ENCODE results near the gene CAMK1G. TPM values are rescaled to one million over a fixed set of nuclear protein-coding genes. Genes with fewer than 3 reads are reported as not detected.

The CAMK1G gene
- total RNA-seq, 2 experiments from 2014 or later = not detected

DNA sequence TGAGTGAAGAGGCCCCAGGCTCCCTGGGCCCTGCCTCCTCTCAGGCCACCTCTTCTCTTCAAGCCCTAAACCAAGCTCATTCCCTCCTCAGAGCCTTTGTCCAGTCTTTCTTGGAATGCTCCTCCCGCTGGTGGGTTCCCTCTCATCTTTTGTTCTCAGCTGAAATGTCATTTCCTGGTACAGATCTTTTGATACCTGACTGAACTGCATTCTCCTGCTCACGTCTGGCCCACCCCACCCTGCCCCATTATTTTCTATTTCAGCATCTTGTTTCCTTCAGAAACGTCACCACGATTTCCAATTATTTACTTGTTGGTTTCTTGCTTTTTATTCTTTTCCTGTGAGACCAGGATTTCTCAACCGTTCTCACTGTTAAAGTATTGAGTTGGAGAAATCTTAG, 52.3 kb downstream of the CAMK1G start:
- TF ChIP-seq, protein P1, sequence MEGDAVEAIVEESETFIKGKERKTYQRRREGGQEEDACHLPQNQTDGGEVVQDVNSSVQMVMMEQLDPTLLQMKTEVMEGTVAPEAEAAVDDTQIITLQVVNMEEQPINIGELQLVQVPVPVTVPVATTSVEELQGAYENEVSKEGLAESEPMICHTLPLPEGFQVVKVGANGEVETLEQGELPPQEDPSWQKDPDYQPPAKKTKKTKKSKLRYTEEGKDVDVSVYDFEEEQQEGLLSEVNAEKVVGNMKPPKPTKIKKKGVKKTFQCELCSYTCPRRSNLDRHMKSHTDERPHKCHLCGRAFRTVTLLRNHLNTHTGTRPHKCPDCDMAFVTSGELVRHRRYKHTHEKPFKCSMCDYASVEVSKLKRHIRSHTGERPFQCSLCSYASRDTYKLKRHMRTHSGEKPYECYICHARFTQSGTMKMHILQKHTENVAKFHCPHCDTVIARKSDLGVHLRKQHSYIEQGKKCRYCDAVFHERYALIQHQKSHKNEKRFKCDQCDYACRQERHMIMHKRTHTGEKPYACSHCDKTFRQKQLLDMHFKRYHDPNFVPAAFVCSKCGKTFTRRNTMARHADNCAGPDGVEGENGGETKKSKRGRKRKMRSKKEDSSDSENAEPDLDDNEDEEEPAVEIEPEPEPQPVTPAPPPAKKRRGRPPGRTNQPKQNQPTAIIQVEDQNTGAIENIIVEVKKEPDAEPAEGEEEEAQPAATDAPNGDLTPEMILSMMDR (IDR thresholded peaks at IDR 0.05) = no peak
- ChIA-PET POLR2A (no interaction called here), CTCF (interaction anchor here (0.8 to 2.3 kb wide), 4 partner anchors 9 to 112 kb away, joined by 3 to 9 read pairs (median 4); no protein-coding TSS in a partner anchor)
- intact Hi-C loops (cut with micrococcal nuclease) = no loop called here
- Mint-ChIP-seq H3K9me3 (no peaks in the 10 kb centered on the region), H3K36me3 (ENCODE audit: low read depth) (no peaks in the 10 kb centered on the region), H3K4me1 (ENCODE audit: low read depth) (no peaks in the 10 kb centered on the region), H3K4me3 (no peak overlapping the region), H3K27ac (no peak overlapping the region), H3K27me3 (no peaks in the 10 kb centered on the region)
- DNase-seq (no peak), ATAC-seq (no peak)

DNA sequence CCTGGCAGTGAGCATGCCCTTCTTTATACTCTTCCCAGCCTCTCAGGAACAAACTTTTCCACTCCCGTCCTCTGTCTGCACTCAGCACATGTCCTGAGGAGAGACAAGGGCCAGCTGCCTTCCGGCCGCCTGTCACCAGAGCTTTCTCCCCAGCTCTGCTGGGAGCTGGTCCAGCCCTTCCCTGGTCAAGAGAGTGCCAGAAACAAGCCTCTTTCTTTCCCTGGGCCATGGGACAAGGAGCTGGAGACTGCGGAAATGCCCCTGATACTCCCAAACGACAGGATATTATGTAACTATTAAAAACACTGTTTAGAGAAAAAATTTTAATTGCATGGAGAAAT, 58.3 kb downstream of the CAMK1G start:
- ChIA-PET CTCF (interaction anchor here (0.9 to 2.2 kb wide), 5 partner anchors 10 to 72 kb away, joined by 3 to 6 read pairs (median 4); no protein-coding TSS in a partner anchor), POLR2A (interaction anchor here (0.6 kb wide), 1 partner anchor 43 kb away, joined by 3 read pairs; no protein-coding TSS in a partner anchor)
- Mint-ChIP-seq H3K9me3 (no peaks in the 10 kb centered on the region), H3K27me3 (no peaks in the 10 kb centered on the region), H3K27ac (no peak overlapping the region), H3K4me3 (no peak overlapping the region), H3K36me3 (ENCODE audit: low read depth) (no peaks in the 10 kb centered on the region), H3K4me1 (ENCODE audit: low read depth) (no peaks in the 10 kb centered on the region)
- intact Hi-C loops (cut with micrococcal nuclease) = no loop called here
- DNase-seq (no peak), ATAC-seq (no peak)
- TF ChIP-seq, protein P1 (IDR thresholded peaks at IDR 0.05) = no peak

DNA sequence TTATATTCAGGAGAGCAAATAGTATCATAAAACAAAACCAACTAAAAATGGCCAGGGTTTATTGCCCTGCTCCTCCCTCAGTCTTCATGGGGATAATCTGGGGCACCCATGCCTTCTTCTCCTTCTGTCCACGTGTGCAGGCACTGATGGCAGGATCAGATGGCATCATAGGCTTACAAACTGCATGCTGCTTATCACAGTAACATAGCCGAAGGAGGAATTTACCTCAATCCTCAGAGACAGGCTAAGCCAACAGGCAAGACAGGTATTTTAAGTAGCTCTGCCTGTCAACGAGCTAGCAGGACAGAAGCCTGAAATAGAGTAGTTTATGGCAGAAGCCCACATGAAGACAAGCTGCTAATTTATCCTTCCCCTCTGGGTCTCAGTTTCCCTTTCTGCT, 59.3 kb downstream of the CAMK1G start:
- Mint-ChIP-seq H3K27me3 (no peaks in the 10 kb centered on the region), H3K4me1 (ENCODE audit: low read depth) (no peaks in the 10 kb centered on the region), H3K27ac (no peak overlapping the region), H3K9me3 (no peaks in the 10 kb centered on the region), H3K36me3 (ENCODE audit: low read depth) (no peaks in the 10 kb centered on the region), H3K4me3 (no peak overlapping the region)
- DNase-seq = no peak
- no peak for ATAC-seq
- intact Hi-C loops (cut with micrococcal nuclease) = no loop called here
- ChIA-PET CTCF (interaction anchor here (0.7 to 2.2 kb wide), 9 partner anchors 10 to 106 kb away, joined by 3 to 6 read pairs (median 4); no protein-coding TSS in a partner anchor), POLR2A (interaction anchor here (0.6 to 1.2 kb wide), 2 partner anchors 10 to 35 kb away, joined by 3 read pairs; no protein-coding TSS in a partner anchor)
- TF ChIP-seq, protein P1 (IDR thresholded peaks at IDR 0.05) = no peak

- TF ChIP-seq, protein P1 (IDR thresholded peaks at IDR 0.05) = no peak
- ATAC-seq = no peak
- Mint-ChIP-seq H3K27ac (no peak overlapping the region), H3K27me3 (no peaks in the 10 kb centered on the region), H3K4me1 (ENCODE audit: low read depth) (no peaks in the 10 kb centered on the region), H3K36me3 (ENCODE audit: low read depth) (no peaks in the 10 kb centered on the region), H3K9me3 (no peaks in the 10 kb centered on the region), H3K4me3 (no peak overlapping the region)
- ChIA-PET CTCF (interaction anchor here (0.7 to 2.2 kb wide), 4 partner anchors 16 to 105 kb away, joined by 4 to 6 read pairs (median 5); no protein-coding TSS in a partner anchor), POLR2A (interaction anchor here (1.2 kb wide), 1 partner anchor 9 kb away, joined by 3 read pairs; no protein-coding TSS in a partner anchor)
- no peak for DNase-seq
- intact Hi-C loops (cut with micrococcal nuclease) = no loop called here
Measured at GRCh38 chr1:209643285-209644020, 59.9 kb downstream of the CAMK1G start.

All from activated CD8-positive, alpha-beta T cell treated with anti-CD3 and anti-CD28 coated beads for 36 hours (primary cell).